H1 (cell line): ENCODE data around the gene FNDC11. TPM values are rescaled to one million over a fixed set of nuclear protein-coding genes. Genes with fewer than 3 reads are reported as not detected.

Experiments used
- CREB1 ChIP-seq: IDR thresholded peaks from 2 replicates; pipeline ENCODE4 v1.6.1; 2012; ENCODE audit warnings: inconsistent platforms
- FOSL1 ChIP-seq: IDR thresholded peaks from 2 replicates; pipeline ENCODE4 v1.6.1; 2011; ENCODE audit warnings: mild to moderate bottlenecking, low read depth, low read length, moderate library complexity; ENCODE audit not compliant: insufficient read depth
- HDAC6 ChIP-seq: IDR thresholded peaks from one replicate; pipeline ENCODE4 v1.7.1; 2012; ENCODE audit warnings: low read depth, mild to moderate bottlenecking, inconsistent platforms, low read length, moderate library complexity
- MAFK ChIP-seq: IDR thresholded peaks from 2 replicates; pipeline ENCODE4 v1.6.1; 2012; ENCODE audit warnings: low read depth, mild to moderate bottlenecking, improper control_type of control experiment, low read length
- SP1 ChIP-seq: IDR thresholded peaks from 2 replicates; pipeline ENCODE4 v1.6.1; 2011; ENCODE audit warnings: low read depth, low read length
- polyA plus RNA-seq, 7 experiments: library from polyadenylated mRNA; depleted of rRNA in 3 of 7; stranded (reverse) in 5 of 7; unstranded in 2 of 7; fragments of >200 nt in 5 of 7; fragments of 200-250 nt in 2 of 7; gene quantifications; 1 replicate in 5 of 7; 2 replicates in 1 of 7; 4 replicates in 1 of 7; pipeline versions ENCODE4 v1.2.1 to v1.2.3, GENCODE V29; 2011 to 2013; ENCODE audit warnings: missing spikeins in 2 of 7, mixed read lengths in 2 of 7
- total RNA-seq: library from RNA; stranded (reverse); fragmentation: NEBNext Ultra II Directional; extraction: Animal tissue kit (Norgen Biotek cat#: 25700); gene quantifications from 2 replicates; pipeline ENCODE4 v1.2.1, GENCODE V29; 2021
- TF ChIP-seq, protein P1 (sequence below): IDR thresholded peaks from 2 replicates; pipeline ENCODE4 v1.6.1; 2011; ENCODE audit warnings: low read length, improper control_type of control experiment

The FNDC11 gene
- total and polyA plus RNA-seq, 2 of the 8 experiments (the other 6 are each of a cell fraction or from before 2014, with no cell fraction given): 2.6 to 8.8 TPM

- TF ChIP-seq, protein P1, sequence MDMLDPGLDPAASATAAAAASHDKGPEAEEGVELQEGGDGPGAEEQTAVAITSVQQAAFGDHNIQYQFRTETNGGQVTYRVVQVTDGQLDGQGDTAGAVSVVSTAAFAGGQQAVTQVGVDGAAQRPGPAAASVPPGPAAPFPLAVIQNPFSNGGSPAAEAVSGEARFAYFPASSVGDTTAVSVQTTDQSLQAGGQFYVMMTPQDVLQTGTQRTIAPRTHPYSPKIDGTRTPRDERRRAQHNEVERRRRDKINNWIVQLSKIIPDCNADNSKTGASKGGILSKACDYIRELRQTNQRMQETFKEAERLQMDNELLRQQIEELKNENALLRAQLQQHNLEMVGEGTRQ: no peak
- TF ChIP-seq FOSL1: no peak
- no peak for TF ChIP-seq HDAC6
- no peak for TF ChIP-seq MAFK
- no peak for TF ChIP-seq CREB1
- no peak for TF ChIP-seq SP1
Observed at GRCh38 chr20:63505281-63505680, 48.7 kb upstream of the FNDC11 start (continued).
